Fibroblast of lung (primary cell): ENCODE measurements around the gene TRAF7. TPM values are rescaled to one million over a fixed set of nuclear protein-coding genes. Genes with fewer than 3 reads are reported as not detected.
A peak's percentile ranks its signal among the peaks of the same experiment; 100 is the strongest.

Experiments
- DNase-seq, 2 donors: peaks; one replicate each; pipeline versions ENCODE4 v3.0.0 to v3.0.0-alpha.2; 2010; ENCODE audit warnings: low read depth in 2 of 2
- H2AFZ ChIP-seq: 2 replicates; pipeline ENCODE4 v1.5.1; 2012; ENCODE audit warnings: low read length, control low read depth, inconsistent platforms
- H3K27ac ChIP-seq: 2 replicates; pipeline ENCODE4 v1.5.1; 2011; ENCODE audit warnings: low read length, control low read depth; ENCODE audit not compliant: insufficient read depth
- H3K27me3 ChIP-seq: 2 replicates; pipeline ENCODE4 v1.5.1; 2011; ENCODE audit warnings: mild to moderate bottlenecking, low read length; ENCODE audit not compliant: control insufficient read depth, insufficient read depth
- H3K36me3 ChIP-seq: 2 replicates; pipeline ENCODE4 v1.5.1; 2011; ENCODE audit warnings: low read length; ENCODE audit not compliant: control insufficient read depth, insufficient read depth
- H3K4me1 ChIP-seq: 2 replicates; pipeline ENCODE4 v1.5.1; 2011; ENCODE audit warnings: low read length; ENCODE audit not compliant: control insufficient read depth, insufficient read depth; ENCODE audit errors: extremely low read depth
- H3K4me2 ChIP-seq: 2 replicates; pipeline ENCODE4 v1.5.1; 2011; ENCODE audit warnings: low read length, control low read depth; ENCODE audit not compliant: insufficient read depth; ENCODE audit errors: extremely low read depth
- H3K4me3 ChIP-seq, 4 experiments: fragments of 200-600 bp in 1 of 4; sonication (generic) in 1 of 4; replicated peaks in 1 of 4; 2 replicates each; pipeline ENCODE4 v1.5.1; 2011 to 2016; ENCODE audit warnings: low read length in 4 of 4, low read depth in 3 of 4, mild to moderate bottlenecking in 3 of 4, control low read depth in 2 of 4, inconsistent platforms in 1 of 4, mixed read lengths in 1 of 4; ENCODE audit not compliant: insufficient read depth in 1 of 4; ENCODE audit errors: control extremely low read depth in 1 of 4
- H3K79me2 ChIP-seq: 2 replicates; pipeline ENCODE4 v1.5.1; 2012; ENCODE audit warnings: mild to moderate bottlenecking, low read length, inconsistent platforms; ENCODE audit not compliant: control insufficient read depth, insufficient read depth
- H3K9ac ChIP-seq: 2 replicates; pipeline ENCODE4 v1.5.1; 2011; ENCODE audit warnings: mild to moderate bottlenecking, low read length, control low read depth; ENCODE audit not compliant: insufficient read depth
- H3K9me3 ChIP-seq: 2 replicates; pipeline ENCODE4 v1.5.1; 2012; ENCODE audit warnings: low read depth, low read length; ENCODE audit not compliant: control insufficient read depth, insufficient read depth
- H4K20me1 ChIP-seq: 2 replicates; pipeline ENCODE4 v1.5.1; 2011; ENCODE audit warnings: low read length; ENCODE audit not compliant: control insufficient read depth, insufficient read depth; ENCODE audit errors: extremely low read depth
- CTCF ChIP-seq, 2 donors: IDR thresholded peaks in 1 of 2; conservative IDR thresholded peaks in 1 of 2; 1 replicate in 1 of 2; 2 replicates in 1 of 2; pipeline ENCODE4 v1.5.1; 2011 to 2012; ENCODE audit warnings: low read length in 2 of 2, control low read depth in 1 of 2, inconsistent platforms in 1 of 2, low read depth in 1 of 2, mild to moderate bottlenecking in 1 of 2
- EZH2 ChIP-seq: IDR thresholded peaks from 2 replicates; pipeline ENCODE4 v1.5.1; 2012; ENCODE audit warnings: low read length, control low read depth, mild to moderate bottlenecking; ENCODE audit errors: missing control alignments
- polyA plus RNA-seq, 2 donors: library from polyadenylated mRNA; depleted of rRNA in 1 of 2; stranded (reverse) in 1 of 2; unstranded in 1 of 2; fragments of >200 nt; gene quantifications; 2 replicates each; pipeline ENCODE4 v1.2.1, GENCODE V29; 2011 to 2012; ENCODE audit warnings: missing spikeins in 1 of 2
- total RNA-seq: library from RNA; depleted of rRNA; stranded (reverse); fragments of >200 nt; gene quantifications from 2 replicates; pipeline ENCODE4 v1.2.1, GENCODE V29; 2014

Gene TRAF7
- total and polyA plus RNA-seq, 2 donors (not counting 1 experiment from before 2014, with no cell fraction given) = 38.7 to 60.3 TPM

GRCh38 chr16:2151188-2152091, 4.1 kb upstream of the TRAF7 start:
- H4K20me1 ChIP-seq = peaks cover 11% of the 10 kb centered on the region
- H3K36me3 ChIP-seq = peaks cover 23% of the 10 kb centered on the region
- no peaks in the 10 kb centered on the region for H3K9me3 ChIP-seq
- DNase-seq = no peak
- peaks cover 37% of the 10 kb centered on the region for H3K4me1 ChIP-seq
- H3K27ac ChIP-seq = no peak overlapping the region
- H3K4me2 ChIP-seq = peak overlapping the region; percentile 87
- H3K9ac ChIP-seq = no peak overlapping the region
- H2AFZ ChIP-seq = no peak overlapping the region
- H3K79me2 ChIP-seq = peaks cover 52% of the 10 kb centered on the region
- H3K27me3 ChIP-seq = no peaks in the 10 kb centered on the region
- no peak for TF ChIP-seq CTCF (conservative IDR thresholded peaks at IDR 0.05 in 1 of 2, IDR thresholded peaks at IDR 0.05 in 1 of 2; ENCODE audit: low read depth in 1 of 2, low read length in 2 of 2)
- TF ChIP-seq EZH2 = no peak
- peak overlapping the region in 1 of 4 experiments; percentile 3 for H3K4me3 ChIP-seq

- TF ChIP-seq CTCF (conservative IDR thresholded peaks at IDR 0.05 in 1 of 2, IDR thresholded peaks at IDR 0.05 in 1 of 2; ENCODE audit: low read depth in 1 of 2, low read length in 2 of 2) (no peak), EZH2 (no peak)
- H3K36me3 ChIP-seq = peaks cover 23% of the 10 kb centered on the region
- H3K79me2 ChIP-seq = peaks cover 67% of the 10 kb centered on the region
- H3K9ac ChIP-seq = peak overlapping the region; percentile 90
- H4K20me1 ChIP-seq = peaks cover 11% of the 10 kb centered on the region
- peak in 1 of 2 donors; percentile 26 for DNase-seq
- no peak overlapping the region for H2AFZ ChIP-seq
- no peaks in the 10 kb centered on the region for H3K27me3 ChIP-seq
- no peaks in the 10 kb centered on the region for H3K9me3 ChIP-seq
- peak overlapping the region; percentile 91 to 100 (median 100) for H3K4me3 ChIP-seq
- H3K4me2 ChIP-seq = peak overlapping the region; percentile 87
- peak overlapping the region; percentile 71 for H3K27ac ChIP-seq
- peaks cover 50% of the 10 kb centered on the region for H3K4me1 ChIP-seq
Observed at GRCh38 chr16:2152695-2153506, 2.7 kb upstream of the TRAF7 start.

GRCh38 chr16:2154533-2155090, 970 bp upstream of the TRAF7 start:
- peaks cover 56% of the 10 kb centered on the region for H3K4me1 ChIP-seq
- H3K36me3 ChIP-seq = peaks cover 25% of the 10 kb centered on the region
- H4K20me1 ChIP-seq = peaks cover 11% of the 10 kb centered on the region
- no peaks in the 10 kb centered on the region for H3K27me3 ChIP-seq
- DNase-seq = peak in 1 of 2 donors; percentile 31
- H3K79me2 ChIP-seq = peaks cover 84% of the 10 kb centered on the region
- peak overlapping the region; percentile 87 for H3K27ac ChIP-seq
- no peaks in the 10 kb centered on the region for H3K9me3 ChIP-seq
- peak overlapping the region; percentile 91 to 100 (median 100) for H3K4me3 ChIP-seq
- TF ChIP-seq EZH2 (no peak), CTCF (conservative IDR thresholded peaks at IDR 0.05 in 1 of 2, IDR thresholded peaks at IDR 0.05 in 1 of 2; ENCODE audit: low read depth in 1 of 2, low read length in 2 of 2) (no peak)
- peak overlapping the region; percentile 87 for H3K4me2 ChIP-seq
- peak overlapping the region; percentile 90 for H3K9ac ChIP-seq
- H2AFZ ChIP-seq = no peak overlapping the region
